Stimulated activated CD8-positive, alpha-beta memory T cell treated with anti-CD3 and anti-CD28 coated beads, Interleukin-4, amount 100 ng/mL, for 4 hours (primary cell): ENCODE data around the gene CADPS.
"Not testable (repeated sequence)": the region's sequence is repeated elsewhere in the genome, so short reads cannot be mapped to it uniquely, and the experiment has no call there.

Experiments used
- DNase-seq, 2 donors: peaks; one replicate each; pipeline ENCODE4 v3.0.0-alpha.2; 2020; ENCODE audit warnings: low read depth in 2 of 2, low spot score in 1 of 2

Gene CADPS

GRCh38 chr3:62602129-62602770 lies 273.0 kb downstream of the CADPS start:
- no peak for DNase-seq

- DNase-seq: no peak
Measured at GRCh38 chr3:62601238-62602070, 273.8 kb downstream of the CADPS start.

DNA sequence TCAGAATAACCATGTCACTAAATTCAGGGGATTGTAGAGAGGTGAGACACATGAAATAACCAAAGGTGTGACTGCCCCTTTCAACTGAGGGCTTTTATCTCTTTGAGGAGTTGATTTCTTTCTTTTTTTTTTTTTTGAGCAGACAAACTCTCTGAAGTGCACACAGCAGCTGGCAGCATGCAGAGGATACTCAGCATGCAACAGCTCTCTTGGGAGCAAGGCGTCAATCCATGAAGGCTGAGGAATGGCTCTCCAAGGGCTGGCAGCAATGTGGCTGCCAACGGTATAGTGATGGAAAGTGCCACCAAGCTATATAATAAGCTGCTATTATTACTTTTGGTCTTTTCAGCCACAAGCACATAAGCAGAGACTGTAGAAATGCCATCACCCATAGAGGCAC lies 275.2 kb downstream of the CADPS start:
- DNase-seq: no peak

DNA sequence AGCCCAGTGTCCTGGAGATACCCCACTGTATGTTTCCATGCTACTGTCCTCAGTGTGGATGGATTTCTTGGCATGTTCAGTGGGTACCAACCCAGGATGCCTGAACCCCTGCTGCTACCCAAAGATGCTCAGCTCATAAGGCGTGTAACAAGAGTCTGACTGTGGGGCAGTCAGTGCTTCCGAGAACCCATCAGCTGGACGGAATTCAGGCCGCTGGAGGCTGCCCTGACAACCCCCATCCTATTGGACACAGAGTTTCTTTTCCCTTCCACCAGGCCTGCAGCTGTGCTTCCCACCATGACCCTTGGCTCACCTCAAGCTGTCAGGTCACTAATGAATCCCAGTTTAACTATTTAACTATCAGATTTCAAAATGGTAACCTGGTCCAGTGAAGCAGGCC lies 277.7 kb downstream of the CADPS start:
- DNase-seq: no peak

- DNase-seq: no peak
Measured at GRCh38 chr3:62592408-62592807, 282.8 kb downstream of the CADPS start.

GRCh38 chr3:62589078-62589477 lies 286.1 kb downstream of the CADPS start:
- no peak for DNase-seq

DNA sequence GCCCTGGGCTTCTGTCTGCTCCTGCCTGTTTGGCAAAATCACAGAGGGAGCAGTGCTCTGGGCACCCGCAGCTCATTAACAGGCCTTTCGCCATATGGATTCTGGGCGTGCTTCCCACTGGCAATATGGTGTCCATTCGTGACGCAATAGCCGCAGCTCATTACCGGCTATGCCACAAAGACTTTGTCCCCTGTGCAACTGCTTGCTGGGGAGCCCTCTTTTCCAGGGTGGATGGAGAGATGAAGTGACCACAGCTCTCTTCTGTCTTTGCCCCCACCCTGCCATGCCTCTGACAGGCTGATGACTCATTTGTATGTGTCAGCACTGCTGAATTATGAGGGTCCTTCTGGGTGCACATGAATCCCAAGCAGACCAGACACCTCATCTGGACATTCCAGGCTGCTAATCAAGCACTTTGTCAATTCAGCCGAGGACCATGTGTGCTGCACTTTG lies 287.6 kb downstream of the CADPS start:
- no peak for DNase-seq

DNA sequence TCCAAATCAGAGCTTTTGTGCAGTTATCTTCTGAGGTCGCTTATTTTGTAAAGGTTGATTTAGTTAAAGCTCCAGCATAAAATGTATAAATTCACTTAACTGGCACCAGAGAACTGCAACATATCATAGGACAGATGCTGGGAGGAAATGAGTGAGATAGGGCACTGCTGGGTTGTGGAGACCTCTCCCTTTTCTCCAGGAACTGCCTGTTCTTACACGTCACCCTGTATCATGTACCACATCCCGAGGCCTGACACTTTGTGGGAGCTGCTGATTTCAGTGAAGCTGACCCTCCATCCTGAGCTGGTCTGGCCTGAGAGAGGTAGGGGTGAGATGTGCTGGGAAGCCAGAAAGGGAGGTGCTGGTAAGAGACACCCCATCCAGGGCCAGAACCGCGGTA lies 288.0 kb downstream of the CADPS start:
- DNase-seq: no peak

- DNase-seq: no peak
Measured at GRCh38 chr3:62586356-62586755, 288.9 kb downstream of the CADPS start.

GRCh38 chr3:62585861-62586260 lies 289.4 kb downstream of the CADPS start:
- no peak for DNase-seq

- DNase-seq: no peak
Measured at GRCh38 chr3:62584636-62585035, 290.6 kb downstream of the CADPS start.

GRCh38 chr3:62582495-62583172 lies 292.6 kb downstream of the CADPS start:
- no peak for DNase-seq

DNA sequence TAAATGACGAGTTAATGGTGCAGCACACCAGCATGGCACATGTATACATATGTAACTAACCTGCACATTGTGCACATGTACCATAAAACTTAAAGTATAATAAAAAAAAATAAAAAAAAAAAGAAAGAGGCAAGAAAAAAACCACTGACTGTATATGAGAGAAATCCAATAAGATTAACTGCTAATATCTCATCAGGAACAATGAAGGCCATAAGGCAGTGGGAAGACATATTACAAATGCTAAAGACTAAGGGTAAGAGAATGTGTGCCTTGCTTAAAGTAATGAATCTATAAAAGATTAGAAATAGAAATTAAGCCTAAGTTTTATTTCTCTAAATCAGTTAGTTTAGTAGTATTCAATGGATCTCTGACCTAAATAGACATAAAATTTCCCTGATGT lies 294.7 kb downstream of the CADPS start:
- not testable (repeated sequence) for DNase-seq

- no peak for DNase-seq
Measured at GRCh38 chr3:62577153-62577552, 298.1 kb downstream of the CADPS start.

DNA sequence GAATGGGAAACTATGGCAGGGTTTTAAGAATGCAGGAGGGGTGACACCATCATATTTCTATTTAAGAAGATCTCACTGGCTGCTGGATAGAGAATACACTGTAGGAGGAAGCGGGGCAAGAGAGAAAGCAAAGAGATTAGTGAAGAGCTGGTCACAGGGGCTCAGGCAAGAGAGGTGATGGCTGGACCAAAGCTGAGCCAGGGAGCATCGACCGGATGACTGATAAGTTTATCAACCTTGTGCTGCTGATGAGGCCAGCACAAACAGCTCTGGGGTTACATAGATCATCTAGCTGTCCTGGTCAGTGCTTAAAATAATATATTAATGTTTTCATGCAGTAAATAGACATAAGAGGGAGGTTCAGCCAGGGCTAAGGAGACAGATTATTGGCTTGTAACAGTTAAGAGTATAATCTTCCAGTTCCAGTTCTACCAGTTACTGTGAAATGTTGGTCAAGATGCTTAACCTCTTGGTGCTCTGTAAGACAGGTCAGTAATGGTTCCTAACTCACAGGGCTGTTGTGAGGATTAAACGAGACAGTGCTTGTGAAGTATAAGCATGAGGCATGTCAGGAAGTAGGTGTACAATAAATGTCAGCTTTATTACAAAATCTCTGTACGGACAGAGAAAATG lies 300.8 kb downstream of the CADPS start:
- DNase-seq: no peak

DNA sequence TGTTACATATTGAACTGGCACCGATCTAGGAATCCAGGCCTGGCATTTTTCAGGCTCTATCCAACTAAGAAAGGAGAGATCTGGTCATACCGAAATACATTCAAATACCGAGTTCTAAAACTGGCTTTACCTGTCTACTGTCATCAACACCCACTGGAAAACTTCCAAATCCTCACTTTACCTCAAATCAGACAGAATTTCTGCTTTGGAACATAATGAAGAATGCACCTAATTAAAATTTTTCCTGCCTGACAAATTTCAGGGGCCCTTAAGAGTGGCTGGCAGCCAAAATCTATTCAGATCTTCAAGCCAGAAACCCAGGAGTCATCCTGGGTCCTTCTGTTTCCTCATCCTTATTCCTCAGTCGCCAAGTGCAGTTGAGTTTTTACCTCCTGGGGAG lies 303.3 kb downstream of the CADPS start:
- no peak for DNase-seq

DNA sequence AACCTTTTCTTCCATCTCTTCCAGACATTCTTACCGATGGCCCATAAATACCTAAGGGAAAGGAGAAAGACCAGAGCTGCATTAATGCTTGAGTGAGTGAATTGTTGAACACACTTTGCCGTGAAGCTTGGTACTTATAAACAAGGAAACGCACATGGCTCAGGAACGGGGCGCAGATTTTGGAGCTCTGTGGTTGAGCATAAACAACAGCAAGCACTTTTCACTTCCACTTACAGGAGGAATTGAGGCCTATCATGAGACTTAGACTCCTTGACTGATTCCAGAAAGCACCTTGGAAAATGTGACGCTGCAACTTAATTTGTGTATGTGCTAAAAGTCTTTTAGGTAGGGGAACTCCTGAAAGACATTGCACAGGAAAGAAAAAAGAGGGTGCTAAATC lies 304.3 kb downstream of the CADPS start:
- DNase-seq: no peak

GRCh38 chr3:62569609-62570008 lies 305.6 kb downstream of the CADPS start:
- DNase-seq: no peak

- DNase-seq: no peak
Measured at GRCh38 chr3:62567097-62568021, 307.9 kb downstream of the CADPS start.

DNA sequence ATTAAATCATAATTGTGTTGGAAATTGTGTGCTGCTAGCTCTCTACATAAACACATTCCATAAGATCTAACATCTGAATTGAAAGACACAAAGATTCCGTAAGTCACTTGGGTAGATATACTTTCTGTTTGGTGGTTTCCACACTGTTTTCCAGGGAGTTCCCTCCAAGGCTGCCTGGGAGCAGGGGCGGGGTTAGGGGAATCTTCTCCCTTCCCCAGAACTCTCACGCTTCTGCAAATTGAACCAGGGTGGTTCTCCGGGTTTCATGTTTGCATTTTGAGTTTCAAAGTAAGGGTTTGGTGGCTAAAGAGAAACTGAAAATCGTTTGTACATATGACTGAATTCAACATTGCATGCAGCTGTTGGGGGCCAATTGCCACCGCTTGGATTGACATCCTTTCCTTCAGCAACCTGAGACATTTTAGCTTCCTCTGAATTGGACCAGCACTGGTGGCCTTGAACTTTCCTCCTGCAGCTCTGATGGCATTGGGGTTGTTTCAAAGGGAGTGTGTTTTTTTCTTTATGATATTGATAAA lies 309.1 kb downstream of the CADPS start:
- DNase-seq: no peak
